Right atrium auricular region (tissue), 2 donors: ENCODE results near the gene CTH. TPM values are rescaled to one million over a fixed set of nuclear protein-coding genes. Genes with fewer than 3 reads are reported as not detected.

Source experiments
- DNase-seq: peaks from one replicate; pipeline ENCODE4 v3.0.0-alpha.2; 2019; ENCODE audit warnings: low spot score
- H3K27ac ChIP-seq, 2 donors: fragments of 200-600 bp; sonication (generic); 1 replicate in 1 of 2; 2 replicates in 1 of 2; pipeline ENCODE4 v1.5.1; 2016 to 2019
- H3K27me3 ChIP-seq, 2 donors: fragments of 200-600 bp; sonication (generic); one replicate each; pipeline versions ENCODE4 v1.5.1 to v1.6.0; 2017 to 2019
- H3K36me3 ChIP-seq: fragments of 200-600 bp; sonication (generic); one replicate; pipeline ENCODE4 v1.5.1; 2016
- H3K4me1 ChIP-seq, 2 donors: fragments of 200-600 bp; sonication (generic); one replicate each; pipeline versions ENCODE4 v1.5.1 to v1.6.0; 2017 to 2019
- H3K4me3 ChIP-seq, 2 donors: fragments of 200-600 bp; sonication (generic); 1 replicate in 1 of 2; 2 replicates in 1 of 2; pipeline ENCODE4 v1.5.1; 2017 to 2019; ENCODE audit warnings: mild to moderate bottlenecking in 1 of 2, moderate library complexity in 1 of 2
- H3K9me3 ChIP-seq, 2 donors: fragments of 200-600 bp; sonication (generic); one replicate each; pipeline ENCODE4 v1.5.1; 2019
- total RNA-seq, 2 donors: library from RNA; depleted of rRNA; stranded (reverse); fragments of >200 nt; gene quantifications; one replicate each; pipeline ENCODE4 v1.1.0, GENCODE V29; 2016
- TF ChIP-seq, protein P1 (sequence below), 2 donors: fragments of 200-600 bp; sonication (generic); IDR thresholded peaks; one replicate each; pipeline ENCODE4 v1.5.1; 2019; ENCODE audit warnings: antibody characterized with exemption in 2 of 2

CTH gene
- total RNA-seq, 2 donors from 2014 or later = 1.0 to 1.6 TPM

DNA sequence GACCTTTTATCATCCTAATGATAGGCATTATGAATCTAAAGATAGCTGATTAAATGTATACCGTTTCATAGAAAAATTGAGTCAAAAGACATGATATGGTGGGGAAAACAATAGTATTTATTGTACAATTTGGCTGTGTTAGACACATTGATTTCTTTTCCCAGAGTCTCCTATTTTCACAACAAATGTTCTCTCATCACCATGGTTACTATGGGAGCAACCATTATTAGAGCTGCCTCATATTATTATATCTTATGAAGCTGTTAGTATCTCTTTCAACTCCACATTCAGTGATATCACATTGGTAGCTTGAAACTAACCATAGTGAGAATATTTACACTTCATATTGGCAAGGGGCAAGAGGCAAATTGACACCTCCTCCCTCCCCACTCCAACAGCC, 10.7 kb upstream of the CTH start:
- Histone ChIP-seq H3K27ac (no peak overlapping the region), H3K4me3 (no peak overlapping the region), H3K27me3 (no peaks in the 10 kb centered on the region), H3K36me3 (no peaks in the 10 kb centered on the region), H3K4me1 (no peaks in the 10 kb centered on the region), H3K9me3 (no peaks in the 10 kb centered on the region)
- TF ChIP-seq, protein P1, sequence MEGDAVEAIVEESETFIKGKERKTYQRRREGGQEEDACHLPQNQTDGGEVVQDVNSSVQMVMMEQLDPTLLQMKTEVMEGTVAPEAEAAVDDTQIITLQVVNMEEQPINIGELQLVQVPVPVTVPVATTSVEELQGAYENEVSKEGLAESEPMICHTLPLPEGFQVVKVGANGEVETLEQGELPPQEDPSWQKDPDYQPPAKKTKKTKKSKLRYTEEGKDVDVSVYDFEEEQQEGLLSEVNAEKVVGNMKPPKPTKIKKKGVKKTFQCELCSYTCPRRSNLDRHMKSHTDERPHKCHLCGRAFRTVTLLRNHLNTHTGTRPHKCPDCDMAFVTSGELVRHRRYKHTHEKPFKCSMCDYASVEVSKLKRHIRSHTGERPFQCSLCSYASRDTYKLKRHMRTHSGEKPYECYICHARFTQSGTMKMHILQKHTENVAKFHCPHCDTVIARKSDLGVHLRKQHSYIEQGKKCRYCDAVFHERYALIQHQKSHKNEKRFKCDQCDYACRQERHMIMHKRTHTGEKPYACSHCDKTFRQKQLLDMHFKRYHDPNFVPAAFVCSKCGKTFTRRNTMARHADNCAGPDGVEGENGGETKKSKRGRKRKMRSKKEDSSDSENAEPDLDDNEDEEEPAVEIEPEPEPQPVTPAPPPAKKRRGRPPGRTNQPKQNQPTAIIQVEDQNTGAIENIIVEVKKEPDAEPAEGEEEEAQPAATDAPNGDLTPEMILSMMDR (IDR thresholded peaks at IDR 0.05) = no peak
- DNase-seq = no peak

DNA sequence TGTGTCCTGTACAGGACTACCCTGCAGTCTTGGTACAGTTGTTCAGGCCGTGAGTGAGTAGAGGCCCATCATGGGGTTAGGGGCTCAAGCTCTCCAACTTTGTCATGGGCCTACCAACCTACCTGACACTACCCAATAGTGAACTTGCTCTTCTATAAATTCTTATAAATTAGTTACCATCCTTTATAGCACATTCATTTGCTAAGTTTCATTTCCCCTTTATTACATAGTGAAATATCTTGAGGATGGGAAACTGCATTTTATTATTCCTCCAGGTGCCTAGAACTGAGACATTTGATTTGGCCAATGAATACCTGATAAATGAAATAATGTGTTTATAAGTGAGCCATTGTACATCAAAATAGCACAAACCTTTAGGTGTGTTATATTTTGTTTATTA, 9.1 kb upstream of the CTH start:
- TF ChIP-seq, protein P1 (IDR thresholded peaks at IDR 0.05) = no peak
- Histone ChIP-seq H3K36me3 (no peaks in the 10 kb centered on the region), H3K9me3 (no peaks in the 10 kb centered on the region), H3K4me1 (no peaks in the 10 kb centered on the region), H3K4me3 (no peak overlapping the region), H3K27me3 (no peaks in the 10 kb centered on the region), H3K27ac (no peak overlapping the region)
- no peak for DNase-seq

GRCh38 chr1:70403759-70404158, 7.3 kb upstream of the CTH start:
- Histone ChIP-seq H3K4me1 (no peaks in the 10 kb centered on the region), H3K4me3 (no peak overlapping the region), H3K9me3 (no peaks in the 10 kb centered on the region), H3K27ac (no peak overlapping the region), H3K27me3 (no peaks in the 10 kb centered on the region), H3K36me3 (no peaks in the 10 kb centered on the region)
- TF ChIP-seq, protein P1 (IDR thresholded peaks at IDR 0.05) = no peak
- DNase-seq = no peak

GRCh38 chr1:70405780-70406416, 5.2 kb upstream of the CTH start:
- H3K9me3 ChIP-seq = no peaks in the 10 kb centered on the region
- DNase-seq = no peak
- no peaks in the 10 kb centered on the region for H3K27me3 ChIP-seq
- no peaks in the 10 kb centered on the region for H3K36me3 ChIP-seq
- no peak overlapping the region for H3K4me3 ChIP-seq
- no peak overlapping the region for H3K27ac ChIP-seq
- peaks cover 0 to 6% of the 10 kb centered on the region in 2 donors for H3K4me1 ChIP-seq
- TF ChIP-seq, protein P1 (IDR thresholded peaks at IDR 0.05) = no peak

GRCh38 chr1:70409136-70409535, 1.9 kb upstream of the CTH start:
- H3K9me3 ChIP-seq = no peaks in the 10 kb centered on the region
- no peak for DNase-seq
- TF ChIP-seq, protein P1 (IDR thresholded peaks at IDR 0.05) = no peak
- peaks cover 0 to 21% of the 10 kb centered on the region in 2 donors for H3K4me1 ChIP-seq
- H3K27ac ChIP-seq = no peak overlapping the region
- no peaks in the 10 kb centered on the region for H3K36me3 ChIP-seq
- H3K27me3 ChIP-seq = no peaks in the 10 kb centered on the region
- no peak overlapping the region for H3K4me3 ChIP-seq

DNA sequence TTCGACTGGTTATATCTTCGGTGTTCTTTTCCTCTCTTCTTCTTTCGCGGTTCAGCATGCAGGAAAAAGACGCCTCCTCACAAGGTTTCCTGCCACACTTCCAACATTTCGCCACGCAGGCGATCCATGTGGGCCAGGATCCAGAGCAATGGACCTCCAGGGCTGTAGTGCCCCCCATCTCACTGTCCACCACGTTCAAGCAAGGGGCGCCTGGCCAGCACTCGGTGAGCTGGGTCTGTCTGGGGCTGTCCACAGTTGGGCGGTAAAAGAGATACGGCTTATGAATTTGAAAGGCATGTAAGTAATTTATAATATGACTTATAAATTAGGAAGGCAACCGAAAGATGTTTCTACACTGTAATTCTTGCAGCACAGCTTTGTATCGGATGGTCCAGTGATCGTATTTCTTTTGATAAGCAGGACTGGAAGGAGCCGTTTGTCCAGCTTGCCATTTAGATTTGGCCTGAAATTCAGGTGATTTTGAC, 334 bp downstream of the CTH start:
- H3K27me3 ChIP-seq = no peaks in the 10 kb centered on the region
- H3K4me1 ChIP-seq = peaks cover 0 to 21% of the 10 kb centered on the region in 2 donors
- no peaks in the 10 kb centered on the region for H3K9me3 ChIP-seq
- no peak for DNase-seq
- TF ChIP-seq, protein P1 (IDR thresholded peaks at IDR 0.05) = no peak
- H3K27ac ChIP-seq = peak overlapping the region; percentile 93 to 95
- H3K36me3 ChIP-seq = no peaks in the 10 kb centered on the region
- H3K4me3 ChIP-seq = peak overlapping the region; percentile 66 to 70
